HG02981 (cell line): ENCODE results near the gene GAL3ST1.
A peak's percentile ranks its signal among the peaks of the same experiment; 100 is the strongest.
"Not testable (repeated sequence)": the region's sequence is repeated elsewhere in the genome, so short reads cannot be mapped to it uniquely, and the experiment has no call there.

Experiments
- ATAC-seq: cut with Tn5 transposase; IDR thresholded peaks from one replicate; pipeline ENCODE4 v1.9.1; 2021; ENCODE audit warnings: mild to moderate bottlenecking, moderate library complexity; ENCODE audit not compliant: unreplicated experiment

The GAL3ST1 gene

DNA sequence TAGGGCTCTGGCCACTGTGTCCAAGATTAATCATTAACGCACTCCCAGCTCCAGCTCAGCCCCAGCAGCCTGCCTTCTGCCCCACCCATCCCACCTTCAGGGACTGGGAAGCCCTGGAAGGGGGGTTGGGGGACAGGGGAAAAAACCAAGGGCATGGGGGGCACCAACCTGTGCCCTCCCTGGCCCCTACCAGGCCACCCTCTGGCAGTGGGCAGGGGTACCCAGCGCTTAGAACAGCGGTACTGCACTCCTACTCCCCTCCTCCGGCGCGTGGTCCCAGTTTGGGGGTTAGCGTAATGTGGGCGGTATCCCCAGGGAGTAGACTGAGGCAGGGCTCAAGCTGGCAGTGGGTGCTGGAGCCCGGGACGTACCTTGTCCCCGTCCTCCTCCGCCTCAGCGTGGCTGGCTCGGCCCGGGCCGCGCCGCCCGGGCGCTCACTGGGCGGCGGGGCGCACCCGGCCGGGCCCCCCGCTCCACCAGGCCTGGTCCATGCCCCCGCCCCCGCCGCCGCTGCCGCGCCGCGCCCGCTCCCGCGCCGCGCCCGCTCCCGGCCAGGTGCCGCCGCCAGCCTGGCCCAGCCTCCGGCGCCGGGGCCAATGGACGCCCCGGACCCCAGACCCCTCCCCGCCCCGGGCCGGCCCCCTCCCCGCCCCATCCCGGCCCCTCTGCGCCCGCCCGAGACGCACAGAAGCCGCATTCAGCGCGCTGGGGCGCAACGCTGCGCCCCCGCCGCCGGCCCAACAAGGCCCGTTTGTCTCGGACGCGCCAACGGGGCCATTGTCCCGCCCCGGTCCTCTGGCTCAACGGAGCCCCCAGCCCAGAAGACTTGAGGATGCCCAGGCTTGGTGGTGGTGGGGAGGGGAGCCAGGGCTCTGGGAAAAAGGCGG lies at the start of gene GAL3ST1:
TSS of gene GAL3ST1 (minus strand) at position 571 of the 887 bp plus-strand sequence. CDS start 17,273 bp downstream, outside the sequence.
- ATAC-seq, result no peak

DNA sequence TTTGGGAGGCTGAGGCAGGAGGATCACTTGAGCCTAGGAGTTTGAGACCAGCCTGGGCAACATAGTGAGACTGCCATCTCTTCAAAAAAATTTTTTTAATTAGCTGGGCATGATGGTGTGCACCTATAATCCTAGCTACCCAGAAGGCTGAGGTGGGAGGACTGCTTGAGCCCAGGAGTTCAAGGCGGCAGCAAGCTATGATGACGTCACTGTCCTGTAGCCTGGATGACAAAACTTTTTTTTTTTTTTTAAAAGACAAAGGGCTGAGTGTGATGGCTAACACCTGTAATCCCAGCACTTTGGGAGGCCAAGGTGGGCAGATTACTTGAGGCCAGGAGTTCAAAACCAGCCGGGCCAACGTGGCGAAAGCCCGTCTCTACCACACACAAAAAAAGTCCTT lies 45.4 kb upstream of the GAL3ST1 start:
- ATAC-seq, result not testable (repeated sequence)

- no peak for ATAC-seq
These were observed 43.4 kb upstream of the GAL3ST1 start for GRCh38 chr22:30617819-30618218.

DNA sequence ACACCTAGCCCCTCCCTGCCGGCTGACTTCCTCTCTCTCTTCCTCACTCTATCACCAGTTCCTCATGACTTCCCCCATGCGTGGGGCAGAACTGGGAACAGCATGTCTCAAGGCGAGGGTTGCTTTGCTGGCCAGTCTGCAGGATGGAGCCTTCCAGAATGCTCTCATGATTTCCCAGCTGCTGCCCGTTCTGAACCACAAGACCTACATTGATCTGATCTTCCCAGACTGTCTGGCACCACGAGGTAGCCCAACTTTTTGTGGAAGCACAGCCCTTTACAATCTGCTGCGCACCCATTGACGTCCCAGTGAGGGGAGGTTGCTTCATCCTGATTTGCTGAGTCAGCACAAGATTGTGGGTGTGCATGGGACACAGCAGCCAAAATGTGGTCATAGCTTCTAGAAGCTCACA lies 41.1 kb upstream of the GAL3ST1 start:
- ATAC-seq, result no peak

DNA sequence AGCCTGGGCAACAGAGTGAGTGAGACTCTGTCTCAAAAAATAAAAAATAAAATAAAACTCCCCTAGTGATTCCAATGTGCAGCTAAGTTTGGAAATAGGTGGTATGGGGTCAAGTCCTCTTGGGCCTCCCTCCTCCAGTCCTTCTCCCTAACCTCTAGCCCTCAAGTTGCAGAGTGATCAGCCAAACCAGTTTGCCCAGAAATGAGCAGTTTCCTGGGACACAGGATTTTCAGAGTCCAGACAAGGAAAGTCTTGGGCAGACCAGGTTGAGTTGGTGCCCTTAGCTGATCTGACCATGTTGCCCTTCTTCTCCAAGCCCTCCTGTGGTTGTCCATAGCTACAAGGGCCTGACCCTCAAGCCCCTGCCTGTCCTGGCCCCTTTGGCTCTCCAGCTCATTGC lies 40.4 kb upstream of the GAL3ST1 start:
- no peak for ATAC-seq

GRCh38 chr22:30614268-30614667 lies 39.8 kb upstream of the GAL3ST1 start:
- ATAC-seq, result no peak

GRCh38 chr22:30612789-30613188 lies 38.3 kb upstream of the GAL3ST1 start:
- no peak for ATAC-seq

- ATAC-seq, result no peak
These were observed 36.7 kb upstream of the GAL3ST1 start for GRCh38 chr22:30611197-30611596.

- ATAC-seq, result no peak
These were observed 35.8 kb upstream of the GAL3ST1 start for GRCh38 chr22:30610299-30610698.

DNA sequence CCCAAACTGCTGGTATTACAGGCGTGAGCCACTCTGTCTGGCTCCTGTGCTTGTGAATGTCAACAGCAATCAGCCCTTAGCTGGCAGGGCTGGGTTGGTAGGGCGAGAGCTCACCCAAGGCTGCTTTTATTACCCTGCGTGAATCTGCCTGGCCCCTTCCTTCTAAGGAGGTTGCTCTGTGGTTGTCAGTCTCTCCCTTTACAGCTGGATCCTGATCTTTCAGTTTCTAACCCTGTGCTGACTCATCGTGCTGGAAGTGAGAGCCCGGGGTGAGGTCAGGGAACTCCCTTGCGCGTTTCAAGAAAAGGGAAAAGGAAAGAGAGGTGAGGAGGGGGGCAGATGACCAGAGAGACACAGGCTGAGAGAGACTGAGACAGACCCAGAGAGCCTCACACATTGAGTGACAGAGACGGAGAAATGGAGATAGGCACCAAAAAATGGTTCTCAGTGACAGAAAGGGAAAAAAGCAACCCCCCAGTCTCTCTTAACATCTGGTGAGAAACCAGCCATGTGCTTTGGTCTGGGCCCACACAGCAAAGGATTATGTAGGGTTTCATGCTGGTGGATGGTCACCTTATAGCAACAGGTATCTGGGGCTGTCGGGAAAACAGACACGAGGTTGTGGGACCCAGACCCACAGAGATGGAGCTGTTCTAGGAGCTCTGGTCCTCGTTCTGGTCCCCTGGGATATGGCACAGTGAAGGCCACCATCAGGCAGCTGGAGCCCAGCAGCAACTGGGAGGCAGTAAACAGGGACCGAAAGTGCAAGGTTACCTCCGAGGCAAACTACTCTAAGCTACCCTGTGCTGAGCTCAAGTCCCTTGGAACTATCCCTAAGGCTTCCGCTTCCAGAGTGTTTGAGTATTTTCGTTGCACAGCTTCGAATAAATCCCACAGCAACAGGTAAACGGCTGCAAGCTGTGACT lies 35.1 kb upstream of the GAL3ST1 start:
- peak; percentile 32 for ATAC-seq

DNA sequence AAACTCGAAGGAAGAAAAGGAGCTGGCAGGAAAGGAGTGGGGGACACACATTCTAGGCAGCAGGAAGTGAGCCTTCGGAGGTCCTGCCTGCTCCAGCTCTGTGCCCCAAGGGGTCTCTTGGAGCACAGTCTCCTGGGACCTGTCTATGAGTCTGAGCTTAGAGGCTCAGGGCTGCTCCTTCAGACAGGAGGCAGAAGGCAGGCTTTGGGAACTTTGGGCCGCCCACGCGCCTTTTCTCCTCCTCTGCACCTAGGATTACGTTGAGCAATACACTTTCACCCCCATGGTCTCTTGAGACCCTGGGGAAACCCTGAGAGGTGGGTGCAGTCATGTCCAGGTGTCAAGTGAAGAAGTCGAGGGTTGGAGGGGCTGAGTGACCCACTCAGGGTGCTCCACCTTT lies 33.5 kb upstream of the GAL3ST1 start:
- no peak for ATAC-seq

GRCh38 chr22:30607300-30607930 lies 33.0 kb upstream of the GAL3ST1 start:
- ATAC-seq, result no peak

DNA sequence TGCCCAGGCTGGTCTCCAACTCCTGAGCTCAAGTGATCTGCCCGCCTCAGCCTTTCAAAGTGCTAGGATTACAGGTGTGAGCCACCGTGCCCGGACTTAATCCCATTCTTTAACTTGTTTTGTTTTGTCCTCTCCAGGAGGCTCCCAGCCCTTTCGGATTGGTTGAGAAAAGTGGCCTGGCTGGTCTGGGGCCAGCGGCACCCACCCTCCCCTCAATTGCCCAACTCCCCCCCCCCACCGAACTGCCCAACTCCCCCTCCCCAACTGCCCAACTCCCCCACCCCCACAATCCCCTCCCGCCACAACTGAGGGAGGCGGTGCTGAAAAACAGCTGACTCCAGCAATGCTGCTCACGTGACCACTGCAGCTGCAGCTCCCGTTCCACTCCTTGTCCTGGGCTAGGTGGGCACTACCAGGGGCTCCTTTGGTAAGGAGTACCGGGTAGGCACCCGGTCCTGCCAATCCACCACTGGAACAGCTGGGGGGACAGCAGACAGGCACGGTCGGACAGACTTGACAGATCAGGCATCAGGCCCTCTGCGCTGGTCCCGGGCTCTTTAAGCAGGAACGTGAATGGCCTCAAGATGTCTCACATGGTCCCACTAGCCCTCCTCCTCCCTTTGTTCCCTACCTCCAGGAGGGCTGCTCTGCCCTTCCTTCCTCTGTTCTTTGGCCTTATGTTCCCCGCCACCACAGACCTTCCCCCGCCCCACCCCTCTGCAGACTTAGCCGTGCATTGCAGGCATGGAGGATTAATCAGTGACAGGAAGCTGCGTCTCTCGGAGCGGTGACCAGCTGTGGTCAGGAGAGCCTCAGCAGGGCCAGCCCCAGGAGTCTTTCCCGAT lies 32.2 kb upstream of the GAL3ST1 start, which contains the start of gene TCN2:
TSS of gene TCN2 (plus strand) at position 720 of the 845 bp plus-strand sequence. CDS start 158 bp downstream, outside the sequence.
- peak; percentile 38 for ATAC-seq

GRCh38 chr22:30605449-30606110 lies 31.1 kb upstream of the GAL3ST1 start:
- ATAC-seq, result no peak

DNA sequence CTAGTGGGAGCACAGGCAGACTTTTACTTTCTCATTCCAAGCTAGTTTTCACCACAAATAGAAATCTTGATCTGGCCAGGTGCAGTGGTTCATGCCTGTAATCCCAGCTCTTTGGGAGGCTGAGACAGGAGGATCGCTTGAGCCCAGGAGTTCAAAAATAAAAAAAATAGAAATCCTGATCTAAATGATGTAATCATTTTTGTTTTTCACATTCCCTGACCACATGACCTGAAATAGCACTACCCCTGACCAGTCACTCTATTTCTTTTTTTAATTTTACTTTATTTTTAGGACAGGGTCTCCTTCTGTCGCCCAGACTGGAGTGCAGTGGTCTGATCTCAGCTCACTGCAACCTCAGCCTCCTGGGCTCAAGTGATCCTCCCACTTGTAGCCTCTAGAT lies 30.3 kb upstream of the GAL3ST1 start:
- ATAC-seq, result no peak

GRCh38 chr22:30603801-30604200 lies 29.3 kb upstream of the GAL3ST1 start:
- no peak for ATAC-seq

DNA sequence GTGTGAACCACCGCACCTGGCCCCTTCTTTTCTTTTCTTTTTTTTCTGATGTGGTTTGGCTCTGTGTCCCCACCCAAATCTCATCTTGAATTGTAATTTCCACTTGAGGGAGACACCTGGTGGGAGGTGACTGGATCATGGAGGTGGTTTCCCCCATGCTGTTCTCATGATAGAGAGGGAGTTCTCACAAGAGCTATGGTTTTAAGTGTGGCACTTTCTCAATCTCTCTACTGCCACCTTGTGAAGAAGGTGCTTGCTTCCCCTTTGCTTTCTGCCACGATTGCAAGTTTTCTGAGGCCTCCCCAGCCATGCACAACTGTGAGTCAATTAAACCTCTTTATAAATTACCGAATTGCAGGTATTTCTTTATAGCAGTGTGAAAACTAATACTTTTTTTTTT lies 27.6 kb upstream of the GAL3ST1 start:
- ATAC-seq, result no peak

GRCh38 chr22:30601464-30601863 lies 27.0 kb upstream of the GAL3ST1 start:
- ATAC-seq, result no peak

DNA sequence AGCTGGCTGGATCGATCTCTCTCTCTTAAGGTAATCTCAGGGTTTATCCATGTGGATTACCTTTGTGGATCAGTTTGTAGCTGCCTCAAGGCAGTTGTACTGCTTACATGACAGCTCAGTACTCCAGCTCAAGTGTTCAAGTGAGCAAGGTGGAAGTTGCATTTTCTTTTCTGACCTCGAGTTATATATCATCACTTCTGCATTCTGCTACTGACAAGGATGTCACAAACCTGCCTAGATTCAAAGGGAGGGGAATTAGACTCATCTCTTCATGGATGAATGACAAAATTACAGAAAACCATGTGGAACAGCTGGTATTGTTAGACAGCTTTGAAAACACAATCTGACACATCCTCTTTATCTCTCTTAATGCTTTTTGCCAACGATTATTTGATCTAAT lies 26.5 kb upstream of the GAL3ST1 start:
- ATAC-seq, result no peak

DNA sequence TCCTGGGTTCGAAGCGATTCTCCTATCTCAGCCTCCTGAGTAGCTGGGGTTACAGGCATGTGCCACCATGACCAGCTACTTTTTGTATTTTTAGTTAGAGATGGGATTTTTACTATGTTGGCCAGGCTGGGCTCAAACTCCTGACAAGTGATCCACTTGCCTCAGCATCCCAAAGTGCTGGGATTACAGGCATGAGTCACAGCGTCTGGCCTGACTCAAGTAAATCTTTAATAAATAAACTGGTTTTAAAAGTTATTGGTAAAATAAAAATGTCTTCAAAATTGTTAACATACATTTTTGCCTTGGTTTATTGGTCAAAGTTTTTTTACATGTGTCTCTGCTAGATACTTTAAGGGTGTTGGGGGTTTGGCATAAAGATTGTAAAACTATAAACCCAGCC lies 24.5 kb upstream of the GAL3ST1 start:
- ATAC-seq, result no peak
